NCI-H1092 treated with DMSO at 0.1 percent for 48 hours (cell line): ENCODE measurements around the gene ANTXR1.

Experiments
- DNase-seq: peaks from one replicate; lab custom pipeline; 2025; lab: John Stamatoyannopoulos, UW

The ANTXR1 gene

DNA sequence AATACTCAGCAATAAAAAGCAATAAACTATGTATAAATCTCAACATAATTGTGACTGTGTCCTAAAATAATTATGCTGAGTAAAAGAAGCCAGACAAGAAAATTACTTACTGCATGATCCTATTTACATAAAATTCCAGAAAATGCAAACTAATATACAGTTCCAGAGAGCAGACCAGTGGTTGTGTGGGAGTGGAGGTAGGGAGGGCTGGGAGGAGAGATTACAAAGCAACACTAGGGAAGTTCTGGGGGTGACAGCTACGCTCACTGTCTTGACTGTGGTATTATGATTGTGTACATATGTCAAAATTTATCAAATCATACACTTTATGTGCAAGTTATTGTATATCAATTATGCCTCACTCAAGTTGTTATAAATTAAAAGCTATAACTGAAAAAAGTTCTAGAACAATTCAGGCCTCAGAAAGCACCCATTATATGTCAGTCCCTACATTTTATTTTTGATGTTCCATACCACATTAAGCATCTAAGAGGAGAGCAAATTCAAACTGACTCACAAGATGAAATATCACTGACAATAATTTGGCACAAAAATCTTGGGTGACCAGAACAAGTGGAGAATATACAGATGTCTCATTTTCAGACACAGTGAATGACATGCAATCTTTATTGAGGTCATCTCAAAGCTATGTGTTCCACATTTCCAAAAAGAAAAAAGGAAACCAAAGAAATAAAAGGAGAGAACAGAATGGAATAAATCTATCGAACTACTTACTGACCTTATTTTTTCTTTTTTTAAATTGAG is 85.1 kb downstream of the ANTXR1 start:
- no peak for DNase-seq

DNA sequence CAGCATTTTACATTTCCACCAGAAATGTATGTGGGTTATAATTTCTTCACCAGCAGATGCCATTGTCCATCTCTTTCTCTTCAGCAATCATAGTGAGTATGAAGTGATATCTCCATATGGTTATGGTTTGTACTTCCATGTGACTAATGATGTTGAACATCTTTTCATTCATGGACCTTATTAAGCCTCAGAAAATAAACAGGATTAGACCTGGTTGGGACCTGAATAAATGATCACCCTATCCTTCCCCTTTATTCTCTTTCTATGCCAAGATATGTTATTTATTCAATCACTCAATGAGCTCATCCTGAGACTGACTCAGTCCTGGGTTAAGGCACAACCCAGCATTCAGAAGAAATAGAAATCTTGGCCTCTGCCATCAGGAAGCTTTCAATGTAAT is 86.6 kb downstream of the ANTXR1 start:
- DNase-seq = no peak

DNA sequence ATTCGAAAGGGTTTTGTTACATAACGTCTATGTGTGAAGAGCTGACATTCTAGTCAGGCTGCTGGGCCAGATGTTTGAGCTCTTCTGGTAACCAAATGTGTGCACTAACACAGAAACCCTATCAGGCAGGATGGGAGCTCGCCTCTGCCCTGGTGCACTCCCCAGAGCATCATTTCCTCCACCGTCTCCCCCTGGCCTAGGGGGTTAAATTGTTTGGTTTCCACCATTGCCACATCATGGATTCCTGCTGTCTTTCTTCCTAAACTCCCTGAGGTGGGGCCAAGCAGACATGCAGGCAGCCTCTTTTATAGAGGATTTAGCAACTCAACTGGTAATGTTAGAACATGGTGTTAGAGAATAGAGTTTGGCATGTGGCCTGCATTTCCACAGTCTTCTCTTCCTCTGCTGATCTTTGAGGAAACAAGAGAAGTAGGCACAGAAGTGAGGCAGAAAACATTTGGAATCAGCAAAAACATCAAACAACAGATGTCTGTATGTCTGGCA is 87.3 kb downstream of the ANTXR1 start:
- DNase-seq = no peak

DNA sequence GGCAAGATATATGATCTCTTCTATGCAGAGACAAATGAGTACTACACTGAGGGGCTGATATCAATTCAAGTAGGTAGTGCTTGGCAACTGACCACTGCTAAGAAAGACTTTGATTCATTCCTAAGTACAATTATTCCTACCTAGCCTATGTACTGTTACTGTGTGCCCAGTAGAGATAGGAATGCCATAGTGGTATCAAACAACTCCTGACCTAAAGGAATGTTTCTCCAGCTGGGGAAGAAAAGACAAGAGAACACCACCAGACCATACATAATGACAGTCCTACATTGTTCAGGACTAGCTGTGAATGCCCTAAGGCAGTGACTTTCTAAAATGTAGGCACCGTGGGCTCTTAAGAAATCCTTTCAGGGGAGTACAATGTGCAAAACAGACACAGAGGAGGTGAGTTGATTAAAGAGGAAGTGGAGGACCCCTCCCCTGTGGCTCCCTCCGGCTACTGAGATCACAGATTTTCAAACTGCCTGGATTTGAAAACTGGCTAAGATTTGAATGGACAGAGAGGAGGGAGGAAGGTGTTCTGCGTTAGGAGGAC is 89.1 kb downstream of the ANTXR1 start:
- DNase-seq = no peak

DNA sequence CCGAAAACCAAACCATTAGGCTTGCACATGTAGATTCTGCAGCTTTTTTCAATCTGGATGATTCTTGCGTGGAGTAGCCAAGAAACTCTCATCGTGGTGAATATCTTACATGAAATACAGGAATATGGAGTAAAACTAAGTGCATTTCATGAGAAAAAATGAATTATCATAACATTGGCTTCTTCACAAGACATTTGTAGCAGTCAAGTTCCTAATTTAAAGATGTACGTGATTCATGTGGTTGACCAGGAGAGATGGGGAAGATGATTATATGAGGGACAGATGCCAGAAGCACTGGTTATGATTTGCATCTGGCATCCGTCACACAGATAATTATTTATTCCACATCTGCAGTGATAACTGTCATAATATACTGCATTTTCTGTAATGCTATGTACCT is 90.4 kb downstream of the ANTXR1 start:
- no peak for DNase-seq

DNA sequence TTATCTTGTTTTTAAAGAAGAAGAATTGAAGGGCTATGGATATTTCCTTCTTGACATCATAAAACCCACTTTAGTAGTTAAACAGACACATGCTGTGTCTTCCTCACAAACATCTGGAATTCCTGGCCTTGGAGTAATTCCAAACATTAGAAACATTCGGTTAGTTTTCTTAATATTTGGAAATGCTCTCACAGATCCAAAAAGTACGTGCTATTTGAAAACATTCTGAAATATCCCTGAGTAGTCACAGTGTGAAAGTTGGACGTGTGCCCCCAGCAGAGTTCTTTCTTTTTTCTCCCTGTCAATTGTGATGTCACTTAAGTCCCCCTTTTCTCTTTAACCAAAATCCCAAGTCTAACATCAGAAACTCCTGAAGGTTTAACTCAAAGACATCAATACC is 91.3 kb downstream of the ANTXR1 start:
- DNase-seq = no peak

DNA sequence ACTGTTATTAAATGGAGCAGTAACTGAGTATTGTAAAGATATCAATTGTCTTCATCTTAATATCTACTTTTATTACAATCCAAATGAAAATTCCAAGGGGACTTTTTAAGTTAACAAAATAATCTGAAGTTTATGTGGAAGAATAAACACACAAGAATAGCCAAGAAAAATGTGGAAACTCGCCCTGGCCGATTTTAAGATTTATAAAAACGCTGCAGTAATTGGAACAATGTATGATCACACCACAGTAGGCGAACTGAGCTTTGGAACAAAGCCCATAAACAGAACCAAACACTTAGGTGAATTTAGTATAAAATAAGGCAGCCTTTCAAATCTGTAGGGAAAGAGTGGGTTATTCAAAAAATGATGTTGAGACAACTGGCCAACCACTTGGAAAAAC is 96.3 kb downstream of the ANTXR1 start:
- no peak for DNase-seq

DNA sequence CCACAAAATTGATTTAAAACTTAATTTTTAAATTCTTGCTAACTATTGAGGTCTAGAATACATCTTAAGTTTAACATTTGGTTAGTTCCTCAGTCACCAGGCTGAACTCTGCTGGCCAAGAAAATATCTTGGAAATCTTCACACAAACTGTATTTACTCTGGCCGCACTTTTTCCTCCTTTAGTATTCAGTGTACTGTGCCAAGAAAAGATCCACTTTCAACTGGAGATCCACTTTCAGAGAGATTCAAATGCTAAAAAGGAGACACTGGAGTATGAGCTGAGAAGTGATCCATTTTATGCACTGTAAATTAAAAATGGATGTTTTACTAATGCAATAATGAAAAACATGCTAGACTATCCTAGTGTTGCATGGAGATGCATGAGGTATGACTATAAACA is 98.1 kb downstream of the ANTXR1 start:
- DNase-seq = no peak

DNA sequence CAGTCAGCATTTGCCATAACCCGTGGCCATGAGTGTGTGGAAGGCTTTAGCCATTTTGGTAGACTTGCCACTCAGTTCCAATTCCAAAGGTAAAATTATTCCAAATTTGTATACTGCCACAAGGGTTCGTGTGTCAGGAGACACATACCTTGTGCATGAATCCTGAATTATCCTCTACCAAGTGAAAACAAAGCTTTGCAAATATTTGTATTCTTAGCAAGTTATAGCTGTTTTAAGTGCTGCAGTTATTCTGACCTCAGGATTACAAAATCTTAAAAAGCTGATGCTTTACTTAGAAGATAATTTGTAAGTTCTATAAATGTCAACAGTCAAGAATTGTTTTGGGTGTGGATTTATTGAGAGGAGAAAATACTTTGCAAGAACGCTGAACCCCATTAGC is 100.6 kb downstream of the ANTXR1 start:
- DNase-seq = no peak

DNA sequence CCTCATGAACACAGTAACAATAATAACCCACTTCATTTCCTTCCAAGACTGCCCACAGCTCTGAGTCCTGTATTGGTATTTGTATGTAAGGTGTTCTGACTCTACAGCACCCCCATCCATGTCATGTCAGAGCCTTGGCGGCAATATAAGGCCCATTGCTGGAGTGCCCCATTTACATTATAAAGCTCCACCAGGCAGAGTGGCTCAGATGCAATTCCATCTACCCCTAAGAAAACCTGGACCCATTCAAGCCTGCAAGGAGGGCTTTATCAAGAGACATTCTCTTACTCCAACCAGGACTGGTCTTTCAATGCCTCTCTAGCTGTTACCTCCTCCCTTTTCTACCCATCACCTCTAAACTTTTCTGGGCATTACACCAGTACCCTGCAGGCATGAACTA is 101.6 kb downstream of the ANTXR1 start:
- DNase-seq = no peak

DNA sequence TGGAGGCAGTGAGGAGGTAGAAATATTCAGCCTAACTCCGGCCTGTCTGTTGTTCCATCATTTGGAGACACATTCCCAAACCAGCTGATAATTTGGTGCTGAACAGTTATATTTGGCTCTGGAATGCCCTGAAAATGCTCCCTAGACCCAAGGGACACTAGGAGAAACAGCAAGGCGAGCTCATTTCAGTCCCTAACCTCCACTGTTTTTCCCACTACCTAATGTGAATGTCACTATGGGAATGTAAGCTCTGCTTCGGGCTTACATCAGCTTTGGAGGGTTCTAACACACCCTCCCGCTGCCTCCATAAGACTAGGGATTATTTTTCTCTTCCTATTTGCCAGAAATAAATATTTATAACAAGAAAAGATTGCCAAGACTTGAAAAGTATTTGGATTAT is 103.5 kb downstream of the ANTXR1 start:
- DNase-seq = no peak

DNA sequence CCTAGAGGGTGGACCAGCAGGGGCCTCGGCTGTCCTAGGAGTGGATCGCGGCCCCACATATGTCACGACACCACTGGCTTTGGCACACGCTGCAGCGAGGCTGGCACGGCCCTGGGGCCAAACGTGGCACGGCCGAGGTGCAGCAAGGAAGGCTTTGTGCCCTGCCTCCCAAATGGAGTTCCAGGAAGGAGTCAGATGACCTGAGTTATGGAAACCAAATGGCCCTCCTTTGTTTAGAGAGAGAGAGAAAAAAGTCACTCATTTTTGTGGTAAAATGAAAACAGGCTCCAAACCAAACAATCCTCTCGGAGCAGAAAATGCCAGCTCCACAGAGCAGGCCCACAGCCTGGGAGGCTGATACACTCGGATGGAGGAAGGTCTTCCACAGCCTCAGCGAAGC is 105.6 kb downstream of the ANTXR1 start:
- DNase-seq = no peak

DNA sequence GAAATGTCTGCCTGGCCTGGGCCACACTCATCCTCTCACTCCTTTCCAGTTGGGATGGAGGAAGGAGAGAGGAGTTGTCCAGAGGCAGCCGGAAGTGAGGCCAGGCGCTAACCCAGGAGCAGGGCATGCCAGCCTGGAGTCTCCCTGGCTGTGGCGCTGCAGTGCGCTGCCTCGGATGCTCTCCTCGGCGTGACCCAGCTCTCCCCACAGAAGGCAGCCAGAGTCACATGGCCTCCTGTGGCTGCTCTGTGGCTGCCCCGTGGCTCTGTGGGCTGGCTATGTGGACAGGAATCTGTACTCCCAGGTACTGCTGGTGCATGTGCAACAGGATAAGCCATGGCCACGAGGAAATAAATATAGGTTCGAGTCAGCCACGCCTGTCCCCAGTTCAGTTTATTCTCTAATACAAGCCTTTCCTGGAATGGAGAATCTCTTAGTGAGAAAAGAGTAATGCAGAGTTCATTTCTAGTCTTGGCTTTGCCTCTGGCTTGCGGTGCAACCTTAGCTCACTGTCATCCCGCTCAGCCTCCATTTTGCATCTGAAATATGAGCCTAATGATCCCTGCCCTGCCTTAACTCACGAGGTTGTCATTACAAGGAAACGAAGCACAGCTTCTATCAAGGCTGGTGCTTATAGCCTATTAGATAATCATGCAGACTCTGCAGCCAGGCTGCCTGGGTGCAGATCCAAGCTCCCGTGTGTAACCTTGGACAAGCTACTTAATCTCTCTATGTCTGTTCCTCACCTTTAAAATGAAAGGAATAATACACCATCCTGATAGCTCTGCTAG is 106.3 kb downstream of the ANTXR1 start:
- peak; percentile 2 for DNase-seq

DNA sequence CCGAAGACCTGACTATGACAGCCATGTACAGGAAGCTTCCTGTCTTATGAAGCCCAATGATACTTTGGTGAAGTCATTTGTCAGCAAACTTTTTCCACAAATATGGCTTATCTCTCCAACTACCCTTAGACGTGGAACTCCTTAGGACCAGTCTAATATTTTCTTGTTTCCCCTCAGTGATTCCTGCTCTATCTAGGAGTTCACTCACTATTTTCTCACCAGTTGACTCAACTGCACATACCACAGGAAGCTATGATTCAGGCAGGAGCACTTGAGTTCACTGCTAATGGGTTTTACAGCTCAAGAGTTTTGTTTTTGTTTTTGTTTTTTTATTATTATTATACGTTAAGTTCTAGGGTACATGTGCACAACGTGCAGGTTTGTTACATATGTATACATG is 109.3 kb downstream of the ANTXR1 start:
- DNase-seq = no peak

DNA sequence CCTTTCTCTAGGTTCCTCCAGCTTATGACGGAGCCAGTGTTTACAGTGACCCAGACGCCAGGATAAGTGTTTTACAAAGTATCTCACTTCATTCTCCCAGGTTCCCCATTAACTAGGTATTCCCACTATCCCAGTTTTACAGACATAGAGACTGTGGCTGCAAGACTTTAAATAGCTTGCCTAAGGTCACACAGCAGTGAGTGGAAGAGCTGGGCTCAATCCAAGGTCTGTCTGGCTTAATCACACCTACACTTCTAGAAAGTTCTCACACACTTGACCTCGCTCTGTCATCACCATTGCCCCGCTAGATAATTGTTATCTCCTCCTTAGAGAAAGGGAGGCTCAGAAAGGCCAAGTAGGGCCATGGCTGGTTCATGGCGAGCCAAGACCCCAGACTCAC is 110.2 kb downstream of the ANTXR1 start:
- no peak for DNase-seq

DNA sequence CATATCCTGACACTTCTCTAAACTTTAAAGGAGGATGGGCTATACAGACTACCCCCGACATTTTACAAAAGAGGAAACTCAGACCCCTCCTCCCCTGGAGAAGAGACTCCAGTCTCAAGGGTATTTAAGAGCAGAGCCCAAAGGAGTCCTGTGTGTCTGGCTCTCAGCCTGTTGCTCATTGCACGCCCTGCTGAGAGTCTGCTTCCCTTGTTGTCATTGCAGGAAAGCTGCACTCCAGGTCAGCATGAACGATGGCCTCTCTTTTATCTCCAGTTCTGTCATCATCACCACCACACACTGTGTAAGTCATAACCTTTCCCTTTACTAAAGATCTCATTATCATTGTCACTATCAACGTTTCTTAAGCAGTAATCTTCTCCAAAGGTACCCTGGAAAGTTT is 111.4 kb downstream of the ANTXR1 start:
- no peak for DNase-seq

DNA sequence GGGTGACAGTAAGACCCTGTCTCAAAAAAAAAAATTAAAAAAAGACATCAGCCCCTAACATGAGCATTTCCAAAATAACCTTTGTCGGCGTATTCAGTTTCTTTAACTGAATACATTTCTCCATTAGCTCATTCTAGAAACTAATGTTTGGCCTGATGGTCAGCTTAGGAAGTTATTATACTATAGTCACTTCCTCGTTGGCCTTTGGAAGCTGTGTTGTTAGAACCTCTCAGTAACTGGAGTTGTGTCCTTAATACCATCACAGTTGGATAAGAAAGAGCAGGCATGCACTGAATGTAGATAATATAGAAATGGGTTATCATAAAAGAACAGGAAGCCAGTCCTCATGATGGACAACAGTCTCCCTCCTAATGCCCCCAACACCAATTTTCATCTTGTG is 112.8 kb downstream of the ANTXR1 start:
- DNase-seq = no peak

DNA sequence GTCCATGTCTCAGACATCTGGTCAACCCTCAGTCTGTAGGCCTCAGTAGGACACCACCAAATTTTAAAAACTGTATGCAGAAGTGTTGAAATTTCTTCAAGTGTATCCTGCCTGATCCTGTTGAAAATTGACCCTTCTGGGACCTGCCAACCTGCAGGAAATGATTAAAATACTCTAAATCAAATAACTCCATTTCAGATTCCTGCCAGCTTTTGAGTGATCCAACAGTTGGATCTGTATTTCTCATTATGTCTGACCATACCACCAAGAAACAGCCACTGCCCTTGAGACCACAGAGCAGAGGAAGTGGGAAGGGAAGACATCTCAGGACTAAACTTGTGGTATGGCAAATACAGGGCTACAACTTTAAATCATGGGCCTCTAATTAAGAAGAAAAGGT is 113.4 kb downstream of the ANTXR1 start:
- DNase-seq = no peak

DNA sequence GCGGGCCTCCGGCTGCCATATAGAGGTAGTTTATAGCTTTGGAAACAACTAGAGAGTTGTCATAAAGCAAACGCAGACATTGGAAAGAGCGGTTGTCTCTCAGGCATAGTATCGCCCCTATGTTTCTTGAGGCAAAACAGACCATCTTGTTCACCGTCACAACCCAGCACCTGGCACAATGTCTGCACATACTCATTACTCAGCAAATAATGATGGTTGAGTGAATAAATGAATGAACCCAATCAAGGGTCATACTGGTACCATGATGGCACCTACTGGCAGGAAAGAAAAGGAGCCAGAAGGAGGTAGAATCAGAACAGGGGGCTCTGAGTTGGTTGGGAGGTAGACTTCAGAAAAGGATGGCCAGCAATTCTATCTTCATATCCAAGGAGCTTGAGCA is 118.5 kb downstream of the ANTXR1 start:
- no peak for DNase-seq

DNA sequence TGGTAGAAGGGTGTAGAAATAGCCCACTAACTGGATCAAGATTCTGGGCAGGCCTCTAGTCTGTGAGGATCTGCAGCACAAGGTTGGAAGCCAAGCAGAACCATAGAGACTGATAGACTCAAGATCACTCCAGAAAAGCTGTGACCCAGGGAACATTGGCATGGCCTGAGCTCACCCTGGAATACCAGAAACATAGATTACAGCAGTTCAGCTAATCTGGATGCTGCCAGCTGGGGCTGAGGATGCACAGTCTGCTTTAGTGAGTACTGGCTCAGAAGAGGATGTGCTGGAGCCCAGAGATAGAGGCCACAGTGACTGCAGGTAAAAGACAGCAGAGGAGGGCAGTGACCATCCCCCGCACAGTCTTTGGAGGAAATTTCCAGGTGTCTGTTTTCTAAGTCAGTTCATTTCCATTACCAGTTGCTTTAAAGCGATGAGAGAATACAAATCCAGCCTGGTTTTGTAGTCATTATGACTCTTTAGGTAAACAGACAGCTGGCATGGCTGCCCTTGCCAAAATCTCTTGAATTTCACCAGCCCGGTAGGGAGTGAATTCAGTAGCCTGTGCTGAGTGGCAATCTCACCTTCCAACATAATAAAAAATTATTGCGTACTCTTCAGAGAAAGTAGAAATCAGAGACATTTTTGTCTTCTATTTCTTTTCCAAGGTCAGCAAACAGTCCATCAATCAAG is 119.2 kb downstream of the ANTXR1 start:
- peak; percentile 46 for DNase-seq

DNA sequence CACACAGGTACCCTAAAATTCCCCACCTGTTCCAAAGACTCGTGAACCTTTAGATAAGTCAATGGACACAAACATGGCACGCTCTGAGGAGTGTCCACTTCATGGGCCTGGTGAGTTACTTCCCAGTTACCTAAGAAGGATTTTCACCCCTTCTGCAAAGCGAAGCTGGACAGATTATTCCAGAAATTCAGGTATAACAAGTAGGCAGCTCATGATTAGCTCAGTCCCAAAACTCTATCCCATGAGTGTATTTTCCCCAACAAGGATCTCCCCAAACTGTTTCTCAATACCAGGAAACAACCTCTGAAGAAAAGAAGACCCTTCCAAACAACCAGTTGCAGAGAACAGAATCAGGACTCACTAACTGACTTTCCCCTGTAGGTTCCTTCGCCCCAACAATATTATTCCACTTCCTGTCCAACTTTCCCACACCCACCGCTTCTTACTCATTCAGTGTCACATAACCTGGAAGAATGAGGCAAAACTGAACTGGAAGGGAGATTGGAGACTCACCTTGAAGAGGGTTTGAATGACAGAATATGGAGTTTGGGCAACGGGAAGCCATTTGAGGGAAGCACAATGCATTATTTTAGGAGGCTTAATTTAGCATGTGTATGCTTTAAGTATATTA is 120.1 kb downstream of the ANTXR1 start:
- DNase-seq = no peak

DNA sequence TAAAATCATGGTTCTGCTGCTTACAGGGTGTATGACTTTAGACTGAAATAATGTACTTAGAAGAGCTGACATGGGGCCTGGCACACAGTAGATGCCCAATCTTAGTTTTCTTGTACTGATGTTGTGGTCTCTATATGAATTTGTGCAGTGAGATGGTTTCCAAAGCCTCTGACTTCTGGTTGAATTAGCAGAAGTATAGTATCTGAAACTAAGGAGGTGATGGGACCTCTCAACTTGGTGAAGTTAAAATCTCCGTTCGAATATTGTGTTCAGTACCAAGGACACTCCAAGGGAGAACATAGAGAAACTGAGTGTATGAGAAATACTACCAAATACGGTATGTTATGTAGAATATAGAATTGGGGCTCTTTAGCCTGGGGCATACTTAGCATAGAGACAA is 120.9 kb downstream of the ANTXR1 start:
- no peak for DNase-seq
